ENCODE measurements around the gene TAF11L6.
"Not testable (repeated sequence)": the region's sequence is repeated elsewhere in the genome, so short reads cannot be mapped to it uniquely, and the experiment has no call there.

TAF11L6 gene

DNA sequence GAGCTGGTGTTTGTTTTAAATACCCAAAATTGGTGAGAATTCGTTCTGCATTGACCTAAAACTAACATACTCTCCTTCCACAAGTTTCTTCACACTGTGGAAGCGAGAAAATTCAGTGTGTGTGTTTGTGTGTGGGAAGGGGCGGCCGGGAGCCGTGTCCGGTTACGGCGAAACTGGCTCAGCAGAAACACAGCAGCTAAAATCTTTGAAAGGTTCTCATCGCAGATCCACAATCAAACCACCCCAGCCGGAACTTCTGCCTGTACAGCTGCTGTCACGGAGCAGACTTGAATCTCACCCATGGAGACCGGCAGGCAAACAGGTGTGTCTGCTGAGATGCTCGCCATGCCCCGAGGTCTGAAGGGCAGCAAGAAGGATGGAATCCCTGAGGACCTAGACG is at the start of gene TAF11L6:
TSS of gene TAF11L6 (plus strand) at position 301 of the 400 bp plus-strand sequence.
- not testable (repeated sequence) for DNase-seq

DNA sequence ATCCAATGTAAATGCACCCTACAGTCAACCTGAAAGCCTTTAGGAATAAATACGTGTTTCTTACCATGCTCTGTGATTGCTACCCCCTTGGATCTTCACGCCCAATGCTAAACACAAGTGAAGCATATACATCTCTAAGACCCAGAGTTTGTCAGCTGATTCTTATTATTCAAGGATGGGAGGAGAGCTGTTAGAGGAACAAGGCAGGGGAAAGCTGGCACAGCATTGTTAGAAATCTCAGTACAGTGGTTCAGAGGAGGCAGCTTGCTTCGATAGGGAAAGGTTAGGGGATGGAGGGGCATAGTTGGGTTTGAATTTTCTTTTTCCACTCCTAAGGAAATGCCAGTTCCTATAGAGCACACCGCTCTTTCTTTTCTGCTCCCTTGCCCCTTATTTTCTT is 47.1 kb upstream of the TAF11L6 start:
- no peak for DNase-seq

DNA sequence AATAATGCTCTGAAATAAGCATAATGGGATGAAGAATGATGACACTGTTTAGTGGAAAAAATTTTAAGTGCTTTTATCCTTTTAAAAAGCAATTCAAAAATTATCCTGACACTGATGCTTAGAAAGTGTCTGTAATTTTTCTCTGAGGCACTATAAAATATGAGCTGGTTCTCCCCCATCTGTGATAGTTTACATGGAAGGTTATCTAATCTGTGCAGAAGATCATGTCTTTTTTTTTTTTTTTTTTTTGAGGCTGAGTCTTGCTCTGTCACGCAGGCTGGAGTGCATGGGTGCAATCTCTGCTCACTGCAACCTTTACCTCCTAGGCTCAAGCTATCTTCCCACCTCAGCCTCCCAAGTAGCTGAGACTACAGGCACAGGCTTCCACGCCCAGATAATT is 45.7 kb upstream of the TAF11L6 start:
- DNase-seq, result no peak

- not testable (repeated sequence) for DNase-seq
Observed at GRCh38 chr5:17486464-17487173, 41.9 kb upstream of the TAF11L6 start.

DNA sequence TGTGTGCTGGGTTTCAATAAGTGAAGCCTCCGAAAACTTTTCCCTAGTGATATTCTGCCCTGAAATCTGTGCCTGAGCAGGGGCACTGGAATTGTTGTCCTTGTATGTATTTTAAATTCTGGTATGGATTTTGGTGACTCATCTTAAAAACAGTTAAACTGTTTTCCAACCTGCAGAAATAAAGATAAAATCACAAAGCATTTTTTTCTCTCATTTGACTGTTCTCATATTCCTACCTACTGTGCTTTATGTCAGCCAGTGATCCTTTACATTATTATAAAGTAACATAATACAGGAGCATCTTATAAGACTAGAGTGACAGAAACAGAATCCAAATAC is 41.3 kb upstream of the TAF11L6 start:
- no peak for DNase-seq

DNA sequence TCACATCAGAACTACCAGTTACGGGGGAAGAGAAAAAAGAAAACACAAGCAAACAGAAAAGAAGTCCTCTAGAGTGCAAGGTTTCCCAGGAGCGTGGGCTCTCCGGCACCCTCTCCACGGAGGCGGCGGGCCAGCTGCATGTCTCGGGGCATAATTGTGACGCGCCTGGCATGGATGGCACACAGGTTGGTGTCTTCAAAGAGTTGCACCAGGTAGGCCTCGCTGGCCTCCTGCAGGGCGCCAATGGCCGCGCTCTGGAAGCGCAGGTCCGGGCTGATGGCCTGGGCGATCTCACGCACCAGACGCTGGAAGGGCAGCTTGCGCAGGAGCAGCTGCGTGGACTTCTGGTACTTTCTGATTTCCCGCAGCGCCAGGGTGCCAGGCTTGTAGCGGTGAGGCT is 37.2 kb upstream of the TAF11L6 start:
- DNase-seq, result not testable (repeated sequence)

DNA sequence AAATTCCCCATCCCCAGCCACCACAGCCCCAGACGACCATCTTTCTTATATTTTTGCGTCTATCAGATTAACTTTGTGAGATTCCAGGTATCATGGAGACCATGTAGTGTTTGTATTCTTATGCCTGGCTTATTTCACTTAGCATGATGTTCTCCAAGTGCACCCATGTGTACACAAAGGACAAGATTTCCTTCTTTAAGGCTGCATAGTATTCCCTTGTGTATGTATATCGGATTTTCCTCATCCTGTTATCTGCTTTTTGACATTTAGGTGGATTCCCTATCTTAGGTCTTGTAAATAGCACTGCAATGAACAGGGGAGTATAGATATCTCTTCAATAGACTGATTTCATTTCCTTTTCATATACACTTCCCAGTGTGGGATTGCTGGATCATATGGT is 35.7 kb upstream of the TAF11L6 start:
- no peak for DNase-seq

DNA sequence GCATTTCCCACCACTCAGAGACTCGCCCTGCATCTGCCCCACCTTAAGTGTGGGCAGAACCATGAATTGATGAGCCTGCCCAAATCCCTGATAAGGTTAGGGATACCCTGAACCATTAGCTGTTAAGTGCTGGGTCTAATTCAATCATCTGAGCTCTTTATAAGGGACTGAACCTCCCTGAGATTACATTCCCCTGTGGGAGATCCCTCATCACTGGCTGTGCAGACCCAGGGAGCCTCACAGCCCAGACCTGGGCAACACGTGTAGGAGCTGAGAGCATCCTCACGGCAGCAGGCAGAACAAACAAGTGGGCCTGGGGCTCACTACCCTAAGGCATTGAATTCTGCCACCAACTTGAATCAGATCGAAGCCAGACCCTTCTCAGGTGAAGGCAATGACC is 31.0 kb upstream of the TAF11L6 start:
- no peak for DNase-seq

- DNase-seq, result not testable (repeated sequence)
Observed at GRCh38 chr5:17497931-17498330, 30.5 kb upstream of the TAF11L6 start, which contains the start of gene TAF11L2. Gene TAF11L2, plus strand, starts transcription at chr5:17498231.

GRCh38 chr5:17511775-17512325 is 16.6 kb upstream of the TAF11L6 start:
- DNase-seq, result no peak

DNA sequence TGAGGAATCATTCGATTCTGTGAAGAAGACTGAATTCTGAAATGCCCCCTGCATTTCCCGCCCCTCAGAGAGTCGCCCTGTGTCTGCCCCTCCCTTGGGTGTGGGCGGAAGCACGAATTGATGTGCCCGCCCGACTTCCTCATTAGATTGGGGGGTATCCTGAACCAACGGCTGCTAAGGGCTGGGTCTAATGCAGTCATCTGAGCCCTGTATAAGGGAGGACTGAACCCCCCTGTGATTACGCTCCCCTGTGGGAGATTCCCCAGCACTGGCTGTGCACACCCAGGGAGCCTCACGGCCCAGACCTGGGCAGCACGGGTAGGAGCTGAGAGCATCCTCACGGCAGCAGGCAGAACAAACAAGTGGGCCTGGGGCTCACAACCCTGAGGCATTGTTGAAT is 10.9 kb upstream of the TAF11L6 start:
- not testable (repeated sequence) for DNase-seq

GRCh38 chr5:17518067-17518466 is 10.4 kb upstream of the TAF11L6 start, which contains the start of gene TAF11L3:
Gene TAF11L3, plus strand, starts transcription at chr5:17518367.
- not testable (repeated sequence) for DNase-seq

- not testable (repeated sequence) for DNase-seq
Observed at GRCh38 chr5:17519508-17519907, 9.0 kb upstream of the TAF11L6 start.

GRCh38 chr5:17521501-17521900 is 7.0 kb upstream of the TAF11L6 start, which contains the start of gene TAF11L4:
Gene TAF11L4, plus strand, starts transcription at chr5:17521801.
- not testable (repeated sequence) for DNase-seq

DNA sequence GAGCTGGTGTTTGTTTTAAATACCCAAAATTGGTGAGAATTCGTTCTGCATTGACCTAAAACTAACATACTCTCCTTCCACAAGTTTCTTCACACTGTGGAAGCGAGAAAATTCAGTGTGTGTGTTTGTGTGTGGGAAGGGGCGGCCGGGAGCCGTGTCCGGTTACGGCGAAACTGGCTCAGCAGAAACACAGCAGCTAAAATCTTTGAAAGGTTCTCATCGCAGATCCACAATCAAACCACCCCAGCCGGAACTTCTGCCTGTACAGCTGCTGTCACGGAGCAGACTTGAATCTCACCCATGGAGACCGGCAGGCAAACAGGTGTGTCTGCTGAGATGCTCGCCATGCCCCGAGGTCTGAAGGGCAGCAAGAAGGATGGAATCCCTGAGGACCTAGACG is 3.5 kb upstream of the TAF11L6 start, which contains the start of gene TAF11L5:
TSS of gene TAF11L5 (plus strand) at position 301 of the 400 bp plus-strand sequence.
- DNase-seq, result not testable (repeated sequence)

GRCh38 chr5:17526504-17526903 is 2.0 kb upstream of the TAF11L6 start:
- DNase-seq, result not testable (repeated sequence)
